B cell (primary cell): ENCODE results near the gene NUDT9. TPM values are rescaled to one million over a fixed set of nuclear protein-coding genes. Genes with fewer than 3 reads are reported as not detected.
A peak's percentile ranks its signal among the peaks of the same experiment; 100 is the strongest.
"Not testable (repeated sequence)": the region's sequence is repeated elsewhere in the genome, so short reads cannot be mapped to it uniquely, and the experiment has no call there.

ENCODE experiments used
- ATAC-seq: fragments of 200-7000 bp; cut with Tn5 transposase; one replicate; pipeline ENCODE4 v1.10.0; 2021; ENCODE audit warnings: low read depth, mild to moderate bottlenecking, moderate number of reproducible peaks, moderate library complexity
- CTCF ChIA-PET: fragments of 350-600 bp; sonication (Branson Sonifier 250); formaldehyde crosslinking; loops from one replicate; lab custom pipeline; 2021; ENCODE audit warnings: antibody characterized with exemption, inconsistent platforms; lab: Charles Lee
- POLR2A ChIA-PET: fragments of 350-600 bp; sonication (Branson Sonifier 250); formaldehyde crosslinking; loops from one replicate; lab custom pipeline; 2021; ENCODE audit warnings: antibody characterized with exemption; lab: Charles Lee
- DNase-seq: peaks from one replicate; pipeline ENCODE4 v3.0.0; 2013
- H2AFZ ChIP-seq: 2 replicates; pipeline ENCODE4 v1.6.1; 2012; ENCODE audit warnings: mild to moderate bottlenecking, low read depth, low read length; ENCODE audit not compliant: insufficient read depth, poor library complexity, severe bottlenecking
- H3K27ac ChIP-seq, 2 donors: 1 replicate in 1 of 2; 2 replicates in 1 of 2; pipeline ENCODE4 v1.5.1; 2012 to 2013; ENCODE audit warnings: low read length in 2 of 2, mild to moderate bottlenecking in 2 of 2, moderate library complexity in 1 of 2
- H3K27me3 ChIP-seq, 4 experiments: fragments of 200-600 bp in 1 of 4; sonication (generic) in 1 of 4; replicated peaks in 1 of 4; 1 replicate in 2 of 4; 2 replicates in 2 of 4; pipeline versions ENCODE4 v1.6.1 to v1.7.0; 2013 to 2016; ENCODE audit warnings: low read length in 3 of 4, mild to moderate bottlenecking in 2 of 4, mixed read lengths in 1 of 4, moderate library complexity in 1 of 4; ENCODE audit not compliant: insufficient read depth in 4 of 4, control insufficient read depth in 3 of 4; ENCODE audit errors: control extremely low read depth in 1 of 4
- H3K36me3 ChIP-seq, 2 experiments: replicated peaks in 1 of 2; 1 replicate in 1 of 2; 2 replicates in 1 of 2; pipeline versions ENCODE4 v1.6.1 to v1.7.1; 2013; ENCODE audit warnings: low read length in 1 of 2; ENCODE audit not compliant: insufficient read depth in 2 of 2, control insufficient read depth in 1 of 2; ENCODE audit errors: control extremely low read depth in 1 of 2, extremely low read depth in 1 of 2
- H3K4me1 ChIP-seq, 2 donors: fragments of 200-600 bp in 1 of 2; sonication (generic) in 1 of 2; 1 replicate in 1 of 2; 2 replicates in 1 of 2; pipeline versions ENCODE4 v1.5.1 to v1.6.1; 2013 to 2017; ENCODE audit warnings: low read length in 2 of 2; ENCODE audit not compliant: control insufficient read depth in 2 of 2, insufficient read depth in 2 of 2
- H3K4me2 ChIP-seq: replicated peaks from 2 replicates; pipeline ENCODE3; 2012; ENCODE audit warnings: mild to moderate bottlenecking, low read depth, low read length; ENCODE audit not compliant: poor library complexity, severe bottlenecking
- H3K4me3 ChIP-seq, 5 experiments: fragments of 200-600 bp in 1 of 5; sonication (generic) in 1 of 5; 1 replicate in 3 of 5; 2 replicates in 2 of 5; pipeline versions ENCODE4 v1.5.1 to v1.7.0; 2011 to 2016; ENCODE audit warnings: low read length in 4 of 5, mild to moderate bottlenecking in 4 of 5, low read depth in 2 of 5, control low read depth in 1 of 5, moderate library complexity in 1 of 5; ENCODE audit not compliant: insufficient read depth in 1 of 5; ENCODE audit errors: control extremely low read depth in 1 of 5, extremely low read depth in 1 of 5
- H3K79me2 ChIP-seq: fragments of 200-600 bp; sonication (generic); one replicate; pipeline ENCODE4 v1.6.0; 2016; ENCODE audit warnings: low read length; ENCODE audit not compliant: control insufficient read depth, insufficient read depth
- H3K9ac ChIP-seq: fragments of 200-600 bp; sonication (generic); 2 replicates; pipeline ENCODE4 v1.6.1; 2017; ENCODE audit warnings: mild to moderate bottlenecking, low read length, moderate library complexity
- H3K9me3 ChIP-seq, 3 donors: one replicate each; pipeline versions ENCODE4 v1.6.1 to v1.7.1; 2013; ENCODE audit warnings: low read length in 2 of 3; ENCODE audit not compliant: control insufficient read depth in 2 of 3, insufficient read depth in 1 of 3; ENCODE audit errors: control extremely low read depth in 1 of 3
- H4K20me1 ChIP-seq: 2 replicates; pipeline ENCODE4 v1.6.0; 2012; ENCODE audit warnings: mild to moderate bottlenecking, low read length; ENCODE audit not compliant: insufficient read depth, control insufficient read depth, poor library complexity, severe bottlenecking
- H3K27ac Mint-ChIP-seq: one replicate; pipeline ENCODE4 v1.8.0; 2021; ENCODE audit warnings: mixed read lengths
- H3K27me3 Mint-ChIP-seq: one replicate; pipeline ENCODE4 v1.8.0; 2021; ENCODE audit warnings: mixed read lengths
- H3K4me1 Mint-ChIP-seq: one replicate; pipeline ENCODE4 v1.8.0; 2021; ENCODE audit warnings: mixed read lengths
- H3K4me3 Mint-ChIP-seq: one replicate; pipeline ENCODE4 v1.8.0; 2021; ENCODE audit warnings: mixed read lengths
- H3K9me3 Mint-ChIP-seq: one replicate; pipeline ENCODE4 v1.8.0; 2022; ENCODE audit warnings: mixed read lengths; ENCODE audit not compliant: insufficient read depth
- EZH2 ChIP-seq: IDR thresholded peaks from 2 replicates; pipeline ENCODE4 v1.6.1; 2012; ENCODE audit warnings: borderline replicate concordance, low read depth, mild to moderate bottlenecking, moderate library complexity, low read length; ENCODE audit not compliant: insufficient read depth, poor library complexity, severe bottlenecking
- WGBS: methylation state at CpG from one replicate; pipeline ENCODE4 v1.1.5; 2013; ENCODE audit warnings: missing lambda C conversion rate; ENCODE audit not compliant: insufficient coverage; 5-methylcytosine and 5-hydroxymethylcytosine counted together
- intact Hi-C: fragments of 100-400 bp; cut with micrococcal nuclease; formaldehyde crosslinking; loops from one replicate; pipeline ENCODE4 v1.10.0; 2022
- polyA plus RNA-seq: library from polyadenylated mRNA; depleted of rRNA; stranded (reverse); fragments of >200 nt; gene quantifications from 2 replicates; pipeline ENCODE4 v1.2.3, GENCODE V29; 2012
- total RNA-seq, 2 donors: library from RNA; stranded (reverse); fragments of 120-200 nt in 1 of 2; gene quantifications; 1 replicate in 1 of 2; 2 replicates in 1 of 2; pipeline versions ENCODE4 v1.2.3 to v1.2.4, GENCODE V29; 2013 to 2022
- TF ChIP-seq, protein P1 (sequence below): fragments of 200-600 bp; IDR thresholded peaks from one replicate; pipeline ENCODE4 v1.8.0; 2022; ENCODE audit warnings: antibody characterized with exemption, mild to moderate bottlenecking

Gene NUDT9
- total and polyA plus RNA-seq, 2 donors (not counting 1 experiment from before 2014, with no cell fraction given): 10.0 to 17.5 TPM

DNA sequence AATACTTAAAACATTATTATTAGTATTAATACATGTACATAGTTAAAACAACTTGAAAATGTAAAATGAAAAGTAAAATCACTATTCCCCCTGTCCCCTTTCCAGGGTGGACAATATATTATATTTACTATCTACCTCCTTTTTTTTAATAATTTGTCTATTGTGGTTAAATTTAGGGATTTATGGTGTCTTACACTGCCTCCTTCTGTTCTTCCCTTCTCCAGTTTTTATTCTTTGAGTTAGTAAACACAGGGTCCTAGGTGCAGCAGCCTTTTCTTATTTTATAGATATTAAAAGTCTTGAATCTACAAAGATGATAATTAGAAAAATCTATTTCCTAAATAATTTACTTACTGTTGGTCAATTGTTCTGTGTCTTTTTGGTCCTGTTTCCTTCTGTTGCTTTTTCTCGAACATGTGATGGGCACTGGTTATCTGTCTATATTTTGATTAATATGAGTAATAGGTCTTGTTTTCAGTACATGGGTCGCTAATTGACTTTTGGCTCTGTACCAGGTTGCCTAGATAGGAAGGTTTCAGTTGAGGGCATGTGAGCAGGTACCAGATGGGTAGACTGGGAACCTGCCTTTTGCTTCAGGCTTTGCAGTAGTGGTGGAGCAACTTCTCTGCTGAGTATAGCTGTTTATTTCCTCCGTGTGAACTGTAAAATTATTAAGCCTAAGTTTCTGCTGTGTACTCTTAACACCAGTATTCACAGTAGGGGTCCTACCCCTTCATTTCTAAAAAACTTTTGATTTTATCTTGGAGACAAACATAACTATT, 1.1 kb downstream of the NUDT9 start:
- Histone ChIP-seq H3K27ac (peak overlapping the region in 1 of 2 donors; percentile 92), H3K9me3 (no peaks in the 10 kb centered on the region), H3K27me3 (no peaks in the 10 kb centered on the region), H3K79me2 (peaks cover 62% of the 10 kb centered on the region), H3K4me2 (peak overlapping the region; percentile 82), H3K4me3 (peak overlapping the region; percentile 86 to 97 (median 89)), H2AFZ (peak overlapping the region; percentile 97), H3K36me3 (no peaks in the 10 kb centered on the region), H3K9ac (peak overlapping the region; percentile 88), H3K4me1 (peaks cover 16 to 26% of the 10 kb centered on the region in 2 donors), H4K20me1 (no peaks in the 10 kb centered on the region)
- CTCF ChIA-PET: interaction anchor here (0.7 to 4.0 kb wide), 10 partner anchors 19 to 273 kb away, joined by 3 to 28 read pairs (median 3); partner anchors contain the start of gene HSD17B11
- intact Hi-C loops: loop anchor here (2.0 to 5.0 kb wide), 4 partner anchors 201 to 1169 kb away; partner anchors contain the start of genes AFF1, HERC3 and KLHL8
- peak overlapping the region; percentile 100 for H3K4me3 Mint-ChIP-seq
- peak; percentile 9 for DNase-seq
- ATAC-seq: no peak
- H3K4me1 Mint-ChIP-seq: peaks cover 46% of the 10 kb centered on the region
- H3K27ac Mint-ChIP-seq: peak overlapping the region; percentile 37
- no peaks in the 10 kb centered on the region for H3K9me3 Mint-ChIP-seq
- H3K27me3 Mint-ChIP-seq: no peaks in the 10 kb centered on the region
- POLR2A ChIA-PET: interaction anchor here (1.2 to 1.8 kb wide), 2 partner anchors 33 to 417 kb away, joined by 3 to 25 read pairs; partner anchors contain the start of gene HSD17B11
- TF ChIP-seq, protein P1, sequence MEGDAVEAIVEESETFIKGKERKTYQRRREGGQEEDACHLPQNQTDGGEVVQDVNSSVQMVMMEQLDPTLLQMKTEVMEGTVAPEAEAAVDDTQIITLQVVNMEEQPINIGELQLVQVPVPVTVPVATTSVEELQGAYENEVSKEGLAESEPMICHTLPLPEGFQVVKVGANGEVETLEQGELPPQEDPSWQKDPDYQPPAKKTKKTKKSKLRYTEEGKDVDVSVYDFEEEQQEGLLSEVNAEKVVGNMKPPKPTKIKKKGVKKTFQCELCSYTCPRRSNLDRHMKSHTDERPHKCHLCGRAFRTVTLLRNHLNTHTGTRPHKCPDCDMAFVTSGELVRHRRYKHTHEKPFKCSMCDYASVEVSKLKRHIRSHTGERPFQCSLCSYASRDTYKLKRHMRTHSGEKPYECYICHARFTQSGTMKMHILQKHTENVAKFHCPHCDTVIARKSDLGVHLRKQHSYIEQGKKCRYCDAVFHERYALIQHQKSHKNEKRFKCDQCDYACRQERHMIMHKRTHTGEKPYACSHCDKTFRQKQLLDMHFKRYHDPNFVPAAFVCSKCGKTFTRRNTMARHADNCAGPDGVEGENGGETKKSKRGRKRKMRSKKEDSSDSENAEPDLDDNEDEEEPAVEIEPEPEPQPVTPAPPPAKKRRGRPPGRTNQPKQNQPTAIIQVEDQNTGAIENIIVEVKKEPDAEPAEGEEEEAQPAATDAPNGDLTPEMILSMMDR: no peak
- TF ChIP-seq EZH2: no peak
- WGBS: 11% methylated on average over 2 of the region's 3 CpGs

DNA sequence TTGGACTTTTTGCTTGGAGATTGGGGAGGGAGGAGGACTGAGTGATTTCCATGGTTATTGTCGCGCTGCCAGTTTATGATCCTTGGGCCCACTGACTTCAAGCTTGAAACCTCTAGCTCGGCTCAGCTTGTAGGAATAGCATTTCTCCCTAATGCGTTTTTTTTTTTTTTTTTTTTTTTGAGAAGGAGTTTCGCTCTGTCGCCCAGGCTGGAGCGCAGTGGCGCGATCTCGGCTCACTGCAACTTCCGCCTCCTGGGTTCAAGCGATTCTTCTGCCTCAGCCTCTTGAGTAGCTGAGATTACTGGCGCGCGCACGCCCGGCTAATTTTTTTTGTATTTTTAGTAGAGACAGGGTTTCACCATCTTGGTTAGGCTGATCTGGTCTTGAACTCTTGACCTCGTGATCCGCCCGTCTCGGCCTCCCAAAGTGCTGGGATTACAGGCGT, 1.7 kb downstream of the NUDT9 start:
- peak overlapping the region; percentile 88 for H3K9ac ChIP-seq
- ATAC-seq, H3K27ac Mint-ChIP-seq, H3K27me3 ChIP-seq, H3K36me3 ChIP-seq, H3K27ac ChIP-seq, H4K20me1 ChIP-seq, H3K4me3 ChIP-seq, H3K9me3 Mint-ChIP-seq, H3K27me3 Mint-ChIP-seq, POLR2A ChIA-PET, DNase-seq, H3K9me3 ChIP-seq: not testable (repeated sequence)
- WGBS: 98% methylated on average over 10 of the region's 22 CpGs
- peak overlapping the region; percentile 82 for H3K4me2 ChIP-seq
- H3K4me3 Mint-ChIP-seq: peak overlapping the region; percentile 100
- CTCF ChIA-PET: interaction anchor here (0.7 to 1.2 kb wide), 2 partner anchors 49 to 53 kb away, joined by 3 to 4 read pairs; no protein-coding TSS in a partner anchor
- peak overlapping the region; percentile 97 for H2AFZ ChIP-seq
- H3K4me1 Mint-ChIP-seq: peaks cover 49% of the 10 kb centered on the region
- intact Hi-C loops: loop anchor here (5.0 kb wide), 1 partner anchor 202 kb away; the partner anchor contains the start of gene KLHL8
- H3K79me2 ChIP-seq: peaks cover 68% of the 10 kb centered on the region
- H3K4me1 ChIP-seq: peaks cover 16 to 26% of the 10 kb centered on the region in 2 donors
